Pons (tissue), 1 donor: ENCODE results near the gene ZBTB8B.
"Not testable (repeated sequence)": the region's sequence is repeated elsewhere in the genome, so short reads cannot be mapped to it uniquely, and the experiment has no call there.

Experiments used
- DNase-seq: peaks from one replicate; pipeline ENCODE4 v3.0.0-alpha.2; 2016; ENCODE audit warnings: low spot score

ZBTB8B gene

DNA sequence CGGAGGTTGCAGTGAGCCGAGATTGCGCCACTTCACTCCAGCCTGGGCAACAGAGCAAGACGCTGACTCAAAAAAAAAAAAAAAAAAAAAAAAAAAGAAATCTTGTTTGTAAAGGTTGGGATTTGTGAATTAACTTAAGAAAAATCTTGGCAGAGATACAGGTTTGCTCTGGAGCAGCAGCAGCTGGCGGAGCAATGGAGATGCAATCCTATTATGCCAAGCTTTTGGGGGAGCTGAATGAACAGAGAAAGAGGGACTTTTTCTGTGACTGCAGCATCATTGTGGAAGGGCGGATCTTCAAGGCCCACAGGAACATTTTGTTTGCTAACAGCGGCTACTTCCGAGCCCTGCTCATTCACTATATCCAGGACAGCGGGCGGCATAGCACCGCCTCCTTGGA is 5.6 kb downstream of the ZBTB8B start:
- DNase-seq: peak; percentile 17

DNA sequence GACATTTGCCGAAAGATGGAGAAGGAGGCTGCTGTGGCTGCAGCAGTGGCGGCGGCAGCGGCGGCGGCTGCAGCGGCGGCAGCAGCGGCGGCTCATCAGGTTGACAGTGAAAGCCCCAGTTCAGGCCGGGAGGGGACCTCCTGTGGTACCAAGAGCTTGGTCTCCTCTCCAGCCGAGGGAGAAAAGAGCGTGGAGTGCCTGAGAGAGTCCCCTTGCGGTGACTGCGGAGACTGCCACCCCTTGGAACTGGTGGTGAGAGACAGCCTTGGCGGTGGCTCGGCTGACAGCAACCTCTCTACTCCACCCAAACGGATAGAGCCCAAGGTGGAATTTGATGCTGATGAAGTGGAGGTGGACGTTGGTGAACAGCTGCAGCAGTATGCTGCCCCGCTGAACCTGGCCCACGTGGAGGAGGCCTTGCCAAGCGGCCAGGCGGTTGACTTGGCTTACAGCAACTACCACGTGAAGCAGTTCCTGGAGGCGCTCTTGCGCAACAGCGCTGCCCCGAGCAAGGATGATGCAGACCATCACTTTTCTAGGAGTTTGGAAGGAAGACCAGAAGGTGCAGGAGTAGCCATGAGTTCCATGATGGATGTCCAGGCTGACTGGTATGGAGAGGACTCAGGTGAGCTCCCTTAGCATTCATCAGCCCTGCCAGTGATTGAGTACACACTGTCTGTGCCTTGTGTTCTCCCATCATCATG is 6.3 kb downstream of the ZBTB8B start:
- peak; percentile 32 for DNase-seq

DNA sequence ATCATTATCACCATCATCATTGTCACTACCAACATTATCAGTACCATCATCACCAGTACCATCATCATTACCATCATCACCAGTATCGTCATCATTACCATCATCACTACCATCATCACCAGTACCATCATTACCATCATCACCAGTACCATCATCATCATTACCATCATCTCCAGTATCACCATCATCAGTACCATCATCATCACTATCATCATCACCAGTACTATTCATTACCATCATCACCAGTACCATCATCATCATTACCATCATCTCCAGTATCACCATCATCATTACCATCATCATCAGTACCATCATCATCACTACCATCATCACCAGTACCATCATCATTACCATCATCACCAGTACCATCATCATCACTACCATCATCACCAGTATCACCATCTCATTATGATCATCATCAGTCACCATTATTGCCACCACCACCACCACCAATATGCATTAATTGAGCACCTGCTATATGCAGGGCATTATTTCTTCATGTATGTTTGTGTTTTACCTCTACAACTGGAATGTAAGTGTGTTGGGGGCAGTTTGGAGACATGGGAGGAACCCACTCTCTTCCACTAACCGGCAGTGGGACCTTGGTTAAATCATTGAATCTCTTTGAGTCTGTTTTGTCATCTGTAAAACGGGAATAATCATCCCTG is 7.0 kb downstream of the ZBTB8B start:
- DNase-seq: no peak

DNA sequence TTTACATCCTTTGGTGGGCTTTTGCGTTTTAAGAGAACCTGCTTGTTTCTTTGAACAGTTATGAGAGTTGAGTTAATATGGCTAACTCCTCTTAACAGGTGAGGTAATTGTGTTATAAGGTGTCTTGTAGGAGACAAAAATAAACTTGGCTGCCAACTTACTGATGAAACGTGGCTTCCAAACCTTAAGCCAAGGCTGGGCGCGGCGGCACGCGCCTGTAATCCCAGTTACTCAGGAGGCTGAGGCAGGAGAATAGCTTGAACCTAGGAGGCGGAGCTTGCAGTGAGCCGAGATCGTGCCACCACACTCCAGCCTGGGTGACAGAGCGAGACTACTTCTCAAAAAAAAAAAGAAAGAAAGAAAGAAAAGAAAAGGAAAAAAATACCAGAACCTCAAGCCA is 8.1 kb downstream of the ZBTB8B start:
- not testable (repeated sequence) for DNase-seq

DNA sequence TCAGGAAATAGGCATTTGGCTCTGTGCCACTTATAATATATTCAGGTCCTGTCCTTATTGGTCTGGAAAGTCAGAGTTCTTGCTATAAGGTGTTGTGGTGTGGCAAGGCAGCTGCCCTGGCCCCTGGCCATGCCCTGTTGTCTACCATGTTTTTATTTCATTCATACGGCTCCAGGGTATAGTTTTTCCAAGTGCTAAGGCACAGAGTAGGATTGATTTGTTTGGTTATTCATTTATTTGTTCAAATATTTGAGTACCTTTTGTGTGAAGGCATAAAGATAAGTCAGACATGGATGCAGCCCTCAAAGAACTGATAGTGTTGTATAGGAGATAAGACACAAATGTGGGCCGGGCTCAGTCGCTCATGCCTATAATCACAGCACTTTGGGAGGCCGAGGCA is 10.1 kb downstream of the ZBTB8B start:
- DNase-seq: no peak

DNA sequence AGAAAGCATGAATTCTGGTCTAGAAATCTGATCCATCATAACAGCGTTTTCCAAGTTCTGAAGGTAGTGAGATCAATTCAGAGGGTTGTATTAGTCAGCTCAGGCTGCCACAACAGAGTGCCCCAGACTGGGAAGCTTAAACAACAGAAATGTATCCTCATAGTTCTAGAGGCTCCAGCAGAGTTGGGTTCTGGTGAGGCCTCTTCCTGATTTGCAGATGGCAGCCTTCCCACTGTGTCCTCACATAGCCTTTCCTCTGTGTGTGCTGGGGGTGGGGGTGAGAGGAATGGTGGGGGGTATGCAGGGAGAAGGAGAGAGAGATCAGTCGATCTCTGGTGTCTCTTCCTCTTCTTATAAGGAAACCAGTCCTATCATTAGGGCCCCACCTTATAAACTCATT is 15.1 kb downstream of the ZBTB8B start:
- DNase-seq: no peak

DNA sequence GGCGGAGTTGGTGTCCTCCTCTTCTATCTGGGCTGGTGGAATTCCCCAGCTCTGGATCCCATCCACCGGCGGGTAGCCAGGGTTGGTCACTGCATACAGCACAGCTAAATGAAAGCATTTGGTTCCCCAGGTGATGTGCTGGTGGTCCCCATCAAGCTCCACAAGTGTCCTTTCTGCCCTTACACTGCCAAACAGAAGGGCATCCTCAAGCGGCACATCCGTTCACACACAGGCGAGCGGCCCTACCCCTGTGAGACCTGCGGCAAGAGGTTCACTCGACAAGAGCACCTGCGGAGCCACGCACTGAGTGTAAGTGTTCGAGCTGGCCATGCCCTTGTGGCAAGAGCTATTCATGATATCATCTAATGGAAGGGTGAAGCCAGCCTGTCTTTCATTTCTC is 15.9 kb downstream of the ZBTB8B start:
- DNase-seq: no peak

DNA sequence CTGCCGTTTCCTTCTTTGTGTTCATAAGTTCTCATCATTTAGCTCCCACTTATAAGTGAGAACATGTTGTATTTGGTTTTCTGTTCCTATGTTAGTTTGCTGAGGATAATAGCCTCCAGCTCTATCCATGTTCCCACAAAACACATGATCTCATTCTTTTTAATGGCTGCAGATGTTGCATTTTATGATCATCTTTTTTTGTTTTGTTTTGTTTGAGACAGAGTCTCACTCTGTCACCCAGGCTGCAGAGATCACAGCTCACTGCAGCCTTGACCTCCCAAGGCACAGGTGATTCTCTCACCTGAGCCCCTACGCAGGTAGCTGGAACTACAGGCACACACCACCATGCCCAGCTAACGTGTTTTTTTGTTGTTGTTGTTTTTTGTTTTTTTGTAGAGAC is 16.9 kb downstream of the ZBTB8B start:
- DNase-seq: not testable (repeated sequence)

DNA sequence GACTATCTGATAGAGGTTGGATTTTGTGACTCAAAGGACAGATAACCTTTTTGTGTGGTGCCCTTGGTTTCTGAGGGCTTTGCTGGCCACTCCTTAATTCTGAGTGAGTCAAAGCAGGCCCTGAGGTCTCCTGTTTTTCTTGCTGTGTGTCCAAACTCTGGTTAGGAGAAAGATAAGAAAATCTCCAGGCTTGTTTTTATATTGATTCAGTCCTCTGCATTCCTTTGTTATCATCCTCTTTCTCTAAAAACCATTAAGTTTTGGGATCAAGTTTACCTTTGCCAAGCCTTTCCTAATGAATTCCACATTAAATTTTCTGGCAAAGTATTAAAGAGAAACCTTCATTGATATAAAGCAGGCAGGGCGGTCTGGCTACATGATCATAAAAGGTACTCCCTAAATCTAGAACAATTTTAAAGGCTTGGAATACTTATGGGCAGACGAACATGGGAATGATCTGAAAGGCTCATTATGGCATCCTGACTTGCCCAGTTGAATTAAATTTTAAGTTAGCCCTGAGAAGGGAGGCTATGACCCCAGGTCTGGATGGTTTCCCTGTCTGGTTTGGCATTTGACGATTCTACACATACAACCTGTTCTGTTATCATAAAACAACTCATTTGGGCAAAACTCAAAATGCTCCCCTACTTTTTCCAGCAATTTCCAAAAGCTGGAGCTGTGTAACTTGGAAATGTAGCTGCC is 20.8 kb downstream of the ZBTB8B start:
- no peak for DNase-seq

DNA sequence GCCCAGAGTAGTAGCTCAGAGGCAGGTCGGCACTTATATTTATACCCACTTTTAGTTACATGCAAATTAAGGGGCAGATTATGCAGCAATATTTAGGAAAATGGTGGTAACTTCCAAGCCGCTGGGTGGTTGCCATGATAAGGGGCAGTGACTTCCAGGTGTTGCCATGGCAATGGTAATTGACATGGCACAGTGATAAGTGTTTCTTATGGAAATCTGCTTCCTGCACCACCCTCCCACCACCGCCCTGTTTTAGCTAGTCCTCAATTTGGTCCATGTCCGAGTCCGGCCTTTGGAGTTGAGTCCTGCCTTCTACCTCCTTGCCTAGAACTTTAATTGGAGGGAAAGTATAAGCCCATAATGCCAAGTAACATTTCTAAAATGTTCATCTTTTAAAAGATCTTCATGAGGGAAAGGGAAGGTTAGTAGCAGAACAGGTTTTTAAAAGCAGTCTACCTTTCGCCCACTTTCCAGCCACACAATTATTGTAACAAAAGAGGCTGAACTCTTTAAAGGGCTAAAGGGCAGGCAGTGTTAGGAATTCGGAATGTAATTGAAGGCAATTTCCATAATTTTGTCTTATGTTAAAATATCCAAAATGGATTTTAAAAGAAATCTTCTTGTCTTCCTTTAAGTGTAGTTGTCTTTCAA is 21.7 kb downstream of the ZBTB8B start:
- no peak for DNase-seq

DNA sequence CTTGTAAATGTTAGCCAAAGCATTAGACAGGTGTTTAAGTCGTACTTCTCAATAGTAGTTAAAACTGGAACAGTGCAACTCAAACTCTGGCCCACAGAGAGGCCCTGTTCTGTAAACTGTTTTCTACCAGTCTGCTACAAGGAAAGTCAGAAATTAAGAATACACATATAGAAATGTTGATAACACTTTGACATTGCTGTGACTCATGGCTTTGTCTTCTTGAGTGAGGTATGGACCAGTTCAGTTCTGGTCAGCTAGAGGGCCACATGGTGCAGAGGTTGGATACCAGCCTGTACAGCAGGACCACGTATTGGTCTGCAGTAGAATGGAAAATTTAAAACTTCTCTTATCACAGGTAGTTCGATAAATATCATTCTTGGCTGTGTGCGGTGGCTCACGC is 22.3 kb downstream of the ZBTB8B start:
- no peak for DNase-seq

DNA sequence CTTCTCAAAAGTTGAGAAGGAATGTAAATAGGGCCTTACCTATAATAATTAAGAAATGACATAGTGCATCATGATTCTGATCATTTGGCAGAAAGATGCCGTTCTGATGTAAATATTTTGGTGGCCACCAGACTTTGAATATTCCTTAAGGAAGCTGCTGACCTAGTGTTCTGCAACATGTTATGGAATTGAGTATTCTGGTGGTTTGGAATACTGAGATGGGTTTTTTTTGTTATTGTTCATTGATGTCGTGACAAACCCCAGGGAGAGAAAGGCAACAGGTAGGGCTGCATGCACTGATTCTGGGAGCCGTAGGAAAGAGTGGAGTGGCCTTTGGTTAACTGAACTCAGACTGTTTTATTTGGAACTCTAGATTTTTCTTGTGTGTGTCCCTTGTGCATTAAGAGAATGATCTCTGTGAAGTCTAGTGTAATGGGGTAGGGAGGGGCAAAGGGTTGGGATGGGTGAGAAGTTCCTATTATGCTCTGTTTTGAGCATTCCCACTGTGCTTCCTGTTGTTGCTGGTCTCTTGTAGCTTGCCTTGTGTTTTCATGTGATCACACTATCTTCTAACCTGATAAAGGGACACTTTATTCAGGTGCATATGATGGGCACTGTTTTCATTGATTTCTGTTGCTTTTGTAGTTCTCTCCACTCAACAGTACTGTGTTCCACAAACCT is 25.0 kb downstream of the ZBTB8B start:
- DNase-seq: no peak

DNA sequence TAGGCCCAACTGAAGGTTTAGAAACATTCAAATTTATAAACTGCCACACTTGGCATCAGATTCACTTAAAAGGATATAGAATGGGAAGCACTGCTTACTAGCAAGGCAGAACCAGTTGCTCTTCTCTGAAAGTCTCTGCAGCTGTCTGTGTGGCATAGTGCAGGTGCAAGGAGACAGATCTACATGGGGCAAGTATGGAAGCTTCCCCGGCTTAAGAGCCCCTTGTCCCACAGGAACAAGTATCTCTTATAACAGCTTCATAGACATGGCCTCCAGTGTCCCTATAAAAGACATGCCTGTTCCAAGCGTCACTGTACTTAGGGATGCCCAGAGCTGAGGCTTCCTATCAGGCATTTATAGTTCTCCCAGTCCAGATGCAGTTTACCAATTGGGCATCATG is 26.5 kb downstream of the ZBTB8B start:
- DNase-seq: no peak

DNA sequence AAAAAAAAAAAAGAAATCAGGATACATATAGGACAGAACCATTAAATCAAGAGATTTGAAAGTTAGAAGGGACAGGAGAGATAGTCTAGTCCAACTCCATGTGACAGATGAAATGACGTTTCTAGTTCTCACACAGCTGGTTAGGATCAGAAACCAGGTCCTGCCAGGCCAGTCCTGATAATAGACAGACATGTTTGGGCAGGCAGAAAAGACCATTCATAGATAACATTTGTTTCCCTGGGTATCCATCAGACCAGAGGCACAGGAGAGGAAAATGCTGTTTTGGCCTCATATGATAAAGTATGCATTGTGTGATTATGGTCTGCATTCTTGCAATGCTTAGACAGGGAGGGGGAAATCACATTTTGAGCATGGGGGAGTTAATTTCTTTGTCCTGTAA is 29.3 kb downstream of the ZBTB8B start:
- DNase-seq: no peak

DNA sequence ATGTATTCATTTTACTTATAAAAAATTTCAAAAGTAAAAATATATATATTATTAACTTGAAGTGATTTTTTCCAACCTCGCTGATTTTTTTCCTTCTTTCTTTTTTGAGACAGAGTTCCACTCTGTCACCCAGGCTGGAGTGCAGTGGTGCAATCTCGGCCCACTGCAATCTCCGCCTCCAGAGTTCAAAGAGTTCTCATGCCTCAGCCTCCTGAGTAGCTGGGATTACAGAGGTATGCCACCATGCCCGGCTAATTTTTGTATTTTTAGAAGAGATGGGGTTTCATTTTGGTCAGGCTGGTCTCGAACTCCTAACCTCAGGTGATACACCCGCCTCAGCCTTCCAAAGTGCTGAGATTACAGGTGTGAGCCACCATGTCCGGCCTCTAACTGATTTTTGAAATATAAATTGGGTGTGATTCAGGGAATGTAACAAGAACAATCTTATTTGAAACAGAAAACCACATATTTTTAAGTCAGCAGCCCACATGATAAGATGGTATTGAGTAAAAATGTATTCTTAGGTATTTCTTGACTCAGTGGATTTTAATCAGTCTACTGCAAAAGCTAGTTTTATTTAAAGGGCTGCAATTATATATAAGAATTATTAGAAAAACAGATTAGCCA is 30.0 kb downstream of the ZBTB8B start:
- no peak for DNase-seq

DNA sequence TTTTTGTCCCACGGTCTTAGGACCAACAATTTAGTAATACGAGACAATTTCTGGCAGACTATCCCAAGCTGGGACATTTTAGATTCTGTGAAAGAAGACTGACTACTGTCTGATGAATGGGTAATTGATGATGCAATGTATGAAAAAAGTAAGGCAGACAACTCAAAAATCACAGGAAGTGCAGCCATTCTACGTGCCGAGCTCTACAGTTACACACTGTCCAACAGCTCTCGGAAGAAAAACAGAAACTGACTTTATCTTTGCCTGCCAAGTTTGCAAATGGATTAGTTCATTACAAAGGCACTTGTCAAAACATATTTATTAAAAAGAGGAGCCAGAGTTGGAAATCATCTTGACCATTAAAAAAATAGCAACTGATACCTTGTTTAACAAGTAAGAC is 31.3 kb downstream of the ZBTB8B start:
- peak; percentile 18 for DNase-seq

DNA sequence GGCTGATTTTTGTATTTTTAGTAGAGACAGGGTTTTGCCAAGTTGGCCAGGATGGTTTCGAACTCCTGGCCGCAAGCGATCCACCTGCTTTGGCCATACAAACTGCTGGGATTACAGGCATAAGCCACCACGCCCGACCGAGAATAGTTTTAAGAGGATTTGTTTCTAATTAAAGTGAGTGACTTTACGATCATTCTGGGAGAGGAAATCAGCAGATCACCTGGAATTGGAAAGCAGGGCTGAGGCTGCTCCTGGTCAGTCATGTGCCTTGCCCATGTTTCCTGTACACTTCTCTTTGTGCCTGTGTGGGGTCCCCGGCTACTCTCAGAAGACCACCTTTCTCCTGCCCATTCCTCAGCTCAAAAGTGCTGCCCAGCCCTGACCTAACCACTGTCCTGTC is 33.9 kb downstream of the ZBTB8B start:
- no peak for DNase-seq

DNA sequence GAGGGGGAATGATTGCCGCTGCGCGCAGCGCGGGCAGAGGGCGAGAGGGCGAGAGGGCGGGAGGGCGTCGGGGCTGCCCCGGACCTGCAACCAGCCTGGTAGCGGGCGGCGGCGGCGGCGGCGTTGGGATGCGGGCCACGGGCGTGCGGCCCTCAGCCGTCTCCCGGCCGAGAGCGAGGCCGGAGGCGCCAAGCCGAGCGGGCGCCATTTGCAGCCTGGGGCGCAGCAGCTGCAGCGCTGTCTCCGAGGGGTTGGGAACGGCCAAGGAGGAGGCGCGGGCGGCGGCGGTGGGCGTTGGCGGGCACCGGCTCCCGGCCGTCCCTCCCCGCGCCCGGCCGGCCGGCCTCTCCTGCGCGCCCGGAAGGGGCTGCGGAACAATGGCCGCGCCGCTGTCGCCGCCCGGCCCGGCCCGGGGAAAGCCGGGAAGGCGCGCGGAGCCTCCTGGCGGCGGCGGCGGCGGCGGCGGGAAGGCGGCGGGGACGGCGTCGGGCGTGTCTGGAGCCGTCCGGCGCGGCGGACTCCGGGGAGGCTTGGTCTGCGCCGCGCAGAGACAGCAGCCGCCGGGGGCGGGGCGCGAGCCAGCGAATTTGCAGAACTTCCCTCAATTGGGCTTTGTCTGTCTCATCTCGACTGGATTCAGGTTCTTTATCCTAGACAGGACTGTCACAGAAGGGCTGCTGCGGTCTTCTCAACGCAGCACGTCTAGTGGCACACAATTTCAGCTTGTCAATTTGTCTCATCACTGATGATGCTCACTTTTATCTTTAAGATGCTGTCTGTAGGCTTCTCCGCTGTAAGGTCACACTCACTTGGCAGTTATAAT is 35.7 kb downstream of the ZBTB8B start:
- peak; percentile 55 for DNase-seq

DNA sequence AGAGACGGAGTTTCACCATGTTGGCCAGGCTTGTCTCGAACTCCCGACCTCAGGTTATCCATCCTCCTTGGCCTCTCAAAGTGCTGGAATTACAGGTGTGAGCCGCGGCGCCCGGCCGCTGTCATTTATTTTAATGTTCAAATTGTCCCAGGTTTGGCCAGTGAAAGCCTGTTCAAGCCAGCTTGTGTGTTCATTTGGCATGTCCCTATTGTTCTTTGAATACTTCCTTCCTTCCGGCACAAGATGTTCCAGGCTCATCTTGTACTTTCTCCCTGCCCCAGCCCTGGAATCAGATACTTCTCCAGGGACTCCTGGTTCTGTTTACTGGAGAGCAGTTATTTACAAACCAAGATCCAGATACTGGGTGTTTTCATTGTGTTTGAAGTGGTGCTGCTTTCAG is 37.0 kb downstream of the ZBTB8B start:
- peak; percentile 20 for DNase-seq

DNA sequence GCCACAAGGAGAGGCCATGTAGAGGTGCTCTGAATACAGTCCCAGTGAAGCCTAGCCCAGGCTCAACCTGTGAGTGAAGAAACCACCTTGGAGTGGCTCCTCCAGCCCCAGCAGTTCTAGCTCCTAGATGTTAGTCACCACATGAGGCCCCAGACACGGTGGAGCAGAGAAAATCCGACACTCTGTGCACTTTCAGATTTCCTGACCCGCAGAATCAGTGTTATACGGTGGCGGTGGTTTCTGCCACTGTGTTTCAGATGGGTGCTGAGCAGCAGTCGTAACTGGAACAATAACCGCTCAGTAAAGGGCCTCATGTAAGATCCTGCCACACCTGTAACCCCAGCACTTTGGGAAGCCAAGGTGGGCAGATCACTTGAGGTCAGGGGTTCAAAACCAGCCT is 38.3 kb downstream of the ZBTB8B start:
- DNase-seq: no peak

DNA sequence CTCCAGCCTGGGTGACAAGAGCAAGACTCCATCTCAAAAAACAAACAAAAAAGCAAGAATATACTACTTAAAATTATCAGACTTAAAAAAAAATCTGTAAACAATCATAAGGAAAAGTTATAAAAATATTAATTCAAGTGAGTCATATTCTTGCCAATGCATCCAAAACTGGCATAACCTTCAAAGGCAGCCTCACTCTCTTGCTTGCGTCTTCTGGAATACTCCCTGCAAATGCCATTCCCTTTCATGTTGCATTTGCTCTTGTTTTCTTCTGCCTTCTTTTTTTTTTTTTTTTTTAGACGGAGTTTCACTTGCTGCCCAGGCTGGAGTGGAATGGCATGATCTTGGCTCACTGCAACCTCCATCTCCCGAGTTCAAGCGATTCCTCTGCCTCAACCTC is 42.1 kb downstream of the ZBTB8B start:
- DNase-seq: no peak
